ENCODE measurements around the gene SUCNR1.
"Not testable (repeated sequence)": the region's sequence is repeated elsewhere in the genome, so short reads cannot be mapped to it uniquely, and the experiment has no call there.

The SUCNR1 gene

GRCh38 chr3:151874079-151874478 lies 636 bp downstream of the SUCNR1 start:
- not testable (repeated sequence) for DNase-seq

GRCh38 chr3:151875759-151876158 lies 2.3 kb downstream of the SUCNR1 start:
- DNase-seq: no peak

- no peak for DNase-seq
Observed at GRCh38 chr3:151877269-151877668, 3.8 kb downstream of the SUCNR1 start.

- no peak for DNase-seq
Observed at GRCh38 chr3:151878465-151878864, 5.0 kb downstream of the SUCNR1 start.

GRCh38 chr3:151879037-151879436 lies 5.6 kb downstream of the SUCNR1 start:
- no peak for DNase-seq

- DNase-seq: no peak
Observed at GRCh38 chr3:151879679-151880415, 6.4 kb downstream of the SUCNR1 start.

- DNase-seq: no peak
Observed at GRCh38 chr3:151880416-151880690, 6.9 kb downstream of the SUCNR1 start.

GRCh38 chr3:151881137-151881536 lies 7.7 kb downstream of the SUCNR1 start:
- no peak for DNase-seq

GRCh38 chr3:151885397-151885796 lies 12.0 kb downstream of the SUCNR1 start:
- DNase-seq: not testable (repeated sequence)

GRCh38 chr3:151887450-151888211 lies 14.2 kb downstream of the SUCNR1 start:
- DNase-seq: not testable (repeated sequence)

- DNase-seq: no peak
Observed at GRCh38 chr3:151890721-151891141, 17.3 kb downstream of the SUCNR1 start.

GRCh38 chr3:151891721-151892120 lies 18.3 kb downstream of the SUCNR1 start:
- DNase-seq: no peak

- DNase-seq: no peak
Observed at GRCh38 chr3:151894219-151894618, 20.8 kb downstream of the SUCNR1 start.

- no peak for DNase-seq
Observed at GRCh38 chr3:151895478-151896241, 22.2 kb downstream of the SUCNR1 start.

GRCh38 chr3:151896246-151897012 lies 23.0 kb downstream of the SUCNR1 start:
- DNase-seq: no peak

- not testable (repeated sequence) for DNase-seq
Observed at GRCh38 chr3:151898121-151898520, 24.7 kb downstream of the SUCNR1 start.

GRCh38 chr3:151898564-151899261 lies 25.3 kb downstream of the SUCNR1 start:
- DNase-seq: not testable (repeated sequence)

GRCh38 chr3:151899996-151900395 lies 26.6 kb downstream of the SUCNR1 start:
- no peak for DNase-seq

GRCh38 chr3:151900460-151900859 lies 27.0 kb downstream of the SUCNR1 start:
- DNase-seq: no peak

GRCh38 chr3:151900884-151901643 lies 27.6 kb downstream of the SUCNR1 start:
- DNase-seq: no peak

GRCh38 chr3:151901644-151902285 lies 28.3 kb downstream of the SUCNR1 start:
- DNase-seq: no peak
